ENCODE results near the gene SARS2.

SARS2 gene

DNA sequence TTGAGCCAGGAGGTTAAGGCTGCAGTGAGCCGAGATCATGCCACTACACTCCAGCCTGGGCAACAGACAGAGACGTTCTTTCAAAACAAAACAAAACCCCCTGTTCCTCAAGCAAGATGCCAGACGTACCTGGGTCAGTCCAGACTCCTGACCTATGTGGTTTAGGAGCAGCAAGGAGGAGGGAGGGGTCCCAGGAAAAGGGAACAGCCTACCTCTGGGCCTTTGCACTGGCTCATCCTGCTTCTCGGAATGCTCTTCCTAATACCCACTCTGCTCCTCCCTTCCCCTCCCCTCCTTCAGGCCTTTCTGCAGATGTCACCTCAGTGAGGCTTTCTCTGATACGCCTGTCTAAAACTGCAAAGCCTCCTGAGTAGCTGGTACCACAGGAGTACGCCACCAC is 62.0 kb downstream of the SARS2 start:
- no peak for DNase-seq (ENCODE audit: low spot score)
- in situ Hi-C loops (cut with MboI; ENCODE audit: low sequenced_read_pairs, unreplicated experiment): no loop called here
- TF ChIP-seq, protein P1, sequence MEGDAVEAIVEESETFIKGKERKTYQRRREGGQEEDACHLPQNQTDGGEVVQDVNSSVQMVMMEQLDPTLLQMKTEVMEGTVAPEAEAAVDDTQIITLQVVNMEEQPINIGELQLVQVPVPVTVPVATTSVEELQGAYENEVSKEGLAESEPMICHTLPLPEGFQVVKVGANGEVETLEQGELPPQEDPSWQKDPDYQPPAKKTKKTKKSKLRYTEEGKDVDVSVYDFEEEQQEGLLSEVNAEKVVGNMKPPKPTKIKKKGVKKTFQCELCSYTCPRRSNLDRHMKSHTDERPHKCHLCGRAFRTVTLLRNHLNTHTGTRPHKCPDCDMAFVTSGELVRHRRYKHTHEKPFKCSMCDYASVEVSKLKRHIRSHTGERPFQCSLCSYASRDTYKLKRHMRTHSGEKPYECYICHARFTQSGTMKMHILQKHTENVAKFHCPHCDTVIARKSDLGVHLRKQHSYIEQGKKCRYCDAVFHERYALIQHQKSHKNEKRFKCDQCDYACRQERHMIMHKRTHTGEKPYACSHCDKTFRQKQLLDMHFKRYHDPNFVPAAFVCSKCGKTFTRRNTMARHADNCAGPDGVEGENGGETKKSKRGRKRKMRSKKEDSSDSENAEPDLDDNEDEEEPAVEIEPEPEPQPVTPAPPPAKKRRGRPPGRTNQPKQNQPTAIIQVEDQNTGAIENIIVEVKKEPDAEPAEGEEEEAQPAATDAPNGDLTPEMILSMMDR (IDR thresholded peaks at IDR 0.05; ENCODE audit: borderline replicate concordance, control extremely low read depth, extremely low read depth, insufficient read depth, missing control alignments): no peak

DNA sequence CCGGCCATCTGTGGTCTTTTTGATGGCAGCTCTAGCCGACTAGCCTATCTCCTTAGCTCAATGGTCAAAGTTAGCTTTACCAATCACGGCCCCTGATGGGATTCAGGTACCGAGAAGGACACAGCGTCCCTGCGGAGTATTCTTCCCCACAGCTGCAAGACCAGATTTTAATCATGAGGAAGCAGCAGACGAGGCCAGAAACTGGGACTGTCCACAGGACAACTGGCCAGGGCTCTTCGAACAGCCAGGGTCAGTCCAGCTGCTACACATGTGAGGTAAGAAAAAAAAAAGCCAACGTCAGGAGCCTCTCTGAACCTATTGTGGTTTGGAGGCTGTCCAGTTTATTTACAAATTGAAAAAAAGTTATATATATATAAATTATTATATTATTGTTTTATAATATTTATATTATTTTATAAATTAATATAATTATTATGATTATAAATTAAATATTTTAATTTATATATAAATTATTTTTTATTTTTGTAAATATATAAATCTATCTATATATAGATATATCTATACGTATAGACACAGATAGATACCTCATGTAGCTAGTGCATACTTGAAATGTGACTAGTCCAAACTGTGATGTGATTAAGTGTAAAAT is 63.3 kb downstream of the SARS2 start:
- TF ChIP-seq, protein P1 (IDR thresholded peaks at IDR 0.05; ENCODE audit: borderline replicate concordance, control extremely low read depth, extremely low read depth, insufficient read depth, missing control alignments): no peak
- no peak for DNase-seq (ENCODE audit: low spot score)
- in situ Hi-C loops (cut with MboI; ENCODE audit: low sequenced_read_pairs, unreplicated experiment): no loop called here
